SIG-M5 (cell line): ENCODE measurements around the gene HJURP.

Source experiments
- DNase-seq: peaks from one replicate; lab custom pipeline; 2025; lab: John Stamatoyannopoulos, UW

The HJURP gene

GRCh38 chr2:233813236-233814055 is 40.9 kb downstream of the HJURP start:
- no peak for DNase-seq

- no peak for DNase-seq
Observed at GRCh38 chr2:233811732-233812131, 42.6 kb downstream of the HJURP start.

GRCh38 chr2:233811087-233811486 is 43.2 kb downstream of the HJURP start:
- DNase-seq, result no peak

GRCh38 chr2:233810385-233810784 is 44.0 kb downstream of the HJURP start:
- DNase-seq, result no peak

GRCh38 chr2:233807966-233808935 is 46.1 kb downstream of the HJURP start:
- no peak for DNase-seq

- no peak for DNase-seq
Observed at GRCh38 chr2:233807215-233807865, 47.0 kb downstream of the HJURP start.

GRCh38 chr2:233803994-233804393 is 50.3 kb downstream of the HJURP start:
- no peak for DNase-seq

GRCh38 chr2:233803292-233803911 is 50.9 kb downstream of the HJURP start:
- DNase-seq, result no peak

- DNase-seq, result no peak
Observed at GRCh38 chr2:233802132-233802815, 52.1 kb downstream of the HJURP start.

- no peak for DNase-seq
Observed at GRCh38 chr2:233801357-233802131, 52.8 kb downstream of the HJURP start.

- DNase-seq, result no peak
Observed at GRCh38 chr2:233800208-233800607, 54.1 kb downstream of the HJURP start.

- DNase-seq, result no peak
Observed at GRCh38 chr2:233799716-233800115, 54.6 kb downstream of the HJURP start.

- no peak for DNase-seq
Observed at GRCh38 chr2:233799087-233799665, 55.2 kb downstream of the HJURP start.

- DNase-seq, result no peak
Observed at GRCh38 chr2:233798335-233799086, 55.8 kb downstream of the HJURP start.

- DNase-seq, result no peak
Observed at GRCh38 chr2:233796254-233796653, 58.1 kb downstream of the HJURP start.

- no peak for DNase-seq
Observed at GRCh38 chr2:233795735-233796171, 58.6 kb downstream of the HJURP start.

- DNase-seq, result no peak
Observed at GRCh38 chr2:233794128-233794658, 60.1 kb downstream of the HJURP start.

- no peak for DNase-seq
Observed at GRCh38 chr2:233793465-233794127, 60.7 kb downstream of the HJURP start.
